Coronary artery (tissue), 2 donors: ENCODE data around the gene ZDHHC6.
"Not testable (repeated sequence)": the region's sequence is repeated elsewhere in the genome, so short reads cannot be mapped to it uniquely, and the experiment has no call there.

Source experiments
- DNase-seq: peaks from one replicate; pipeline ENCODE4 v3.0.0-alpha.2; 2017; ENCODE audit warnings: low spot score
- H3K27ac ChIP-seq, 2 donors: fragments of 200-600 bp; sonication (generic); one replicate each; pipeline ENCODE4 v1.5.1; 2016 to 2019
- H3K4me3 ChIP-seq: fragments of 200-600 bp; sonication (generic); 2 replicates; pipeline ENCODE4 v1.5.1; 2016; ENCODE audit warnings: mild to moderate bottlenecking, moderate library complexity
- TF ChIP-seq, protein P1 (sequence below): fragments of 200-600 bp; sonication (generic); IDR thresholded peaks from one replicate; pipeline ENCODE4 v1.5.1; 2019; ENCODE audit warnings: antibody characterized with exemption

Gene ZDHHC6

DNA sequence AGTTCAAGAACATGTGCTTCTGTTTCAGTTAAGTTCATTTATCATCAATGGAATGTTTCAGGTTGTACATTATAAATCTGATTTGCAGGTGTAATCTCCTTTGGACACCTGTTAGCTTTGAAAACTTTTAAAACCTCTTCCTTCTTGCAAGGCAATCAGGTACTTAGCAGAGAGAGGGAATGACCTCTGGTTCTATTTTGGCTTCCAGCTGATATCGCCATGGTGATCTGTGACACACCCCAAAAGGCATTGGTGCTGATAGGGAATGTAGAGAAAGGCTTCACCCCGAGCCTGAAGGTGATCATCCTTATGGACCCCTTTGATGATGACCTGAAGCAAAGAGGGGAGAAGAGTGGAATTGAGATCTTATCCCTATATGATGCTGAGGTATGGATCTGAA is 37.4 kb downstream of the ZDHHC6 start:
- no peak overlapping the region for H3K4me3 ChIP-seq
- no peak for DNase-seq
- no peak overlapping the region for H3K27ac ChIP-seq
- TF ChIP-seq, protein P1, sequence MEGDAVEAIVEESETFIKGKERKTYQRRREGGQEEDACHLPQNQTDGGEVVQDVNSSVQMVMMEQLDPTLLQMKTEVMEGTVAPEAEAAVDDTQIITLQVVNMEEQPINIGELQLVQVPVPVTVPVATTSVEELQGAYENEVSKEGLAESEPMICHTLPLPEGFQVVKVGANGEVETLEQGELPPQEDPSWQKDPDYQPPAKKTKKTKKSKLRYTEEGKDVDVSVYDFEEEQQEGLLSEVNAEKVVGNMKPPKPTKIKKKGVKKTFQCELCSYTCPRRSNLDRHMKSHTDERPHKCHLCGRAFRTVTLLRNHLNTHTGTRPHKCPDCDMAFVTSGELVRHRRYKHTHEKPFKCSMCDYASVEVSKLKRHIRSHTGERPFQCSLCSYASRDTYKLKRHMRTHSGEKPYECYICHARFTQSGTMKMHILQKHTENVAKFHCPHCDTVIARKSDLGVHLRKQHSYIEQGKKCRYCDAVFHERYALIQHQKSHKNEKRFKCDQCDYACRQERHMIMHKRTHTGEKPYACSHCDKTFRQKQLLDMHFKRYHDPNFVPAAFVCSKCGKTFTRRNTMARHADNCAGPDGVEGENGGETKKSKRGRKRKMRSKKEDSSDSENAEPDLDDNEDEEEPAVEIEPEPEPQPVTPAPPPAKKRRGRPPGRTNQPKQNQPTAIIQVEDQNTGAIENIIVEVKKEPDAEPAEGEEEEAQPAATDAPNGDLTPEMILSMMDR, result no peak

DNA sequence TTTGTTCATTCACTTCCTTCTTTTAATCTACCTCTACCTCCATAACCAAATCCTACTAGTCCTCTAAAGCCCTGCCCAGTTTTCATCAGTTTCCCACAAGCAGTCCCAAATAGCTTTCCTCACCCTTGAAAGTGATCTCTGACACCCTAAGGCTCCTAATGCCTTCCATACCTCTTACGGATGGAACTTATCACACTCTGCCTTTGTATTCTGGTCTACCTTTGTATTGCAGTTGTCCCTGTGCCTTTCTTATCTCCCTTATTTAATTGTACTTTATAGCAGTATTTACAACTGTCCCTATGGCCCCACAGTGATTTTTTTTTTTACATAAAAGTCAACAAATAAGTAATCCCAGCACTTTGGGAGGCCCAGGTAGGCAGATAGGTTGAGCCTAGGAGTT is 39.0 kb downstream of the ZDHHC6 start:
- TF ChIP-seq, protein P1, result no peak

DNA sequence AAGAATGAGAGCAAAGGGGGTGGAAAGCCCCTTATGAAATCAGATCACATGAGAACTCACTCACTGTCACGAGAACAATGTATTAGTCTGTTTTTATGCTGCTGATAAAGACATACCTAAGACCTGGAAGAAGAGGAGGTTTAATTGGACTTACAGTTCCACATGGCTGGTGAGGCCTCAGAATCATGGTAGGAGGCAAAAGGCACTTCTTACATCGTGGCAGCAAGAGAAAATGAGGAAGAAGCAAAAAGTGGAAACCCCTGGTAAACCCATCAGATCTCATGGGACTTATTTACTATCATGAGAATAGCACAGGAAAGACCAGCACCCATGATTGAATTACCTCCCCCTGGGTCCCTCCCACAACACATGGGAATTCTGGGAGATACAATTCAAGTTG is 39.9 kb downstream of the ZDHHC6 start:
- not testable (repeated sequence) for H3K27ac ChIP-seq, DNase-seq, H3K4me3 ChIP-seq

More for the DNA sequence above, 39.0 kb downstream of the ZDHHC6 start:
- no peak overlapping the region for H3K27ac ChIP-seq
- H3K4me3 ChIP-seq, result no peak overlapping the region
- no peak for DNase-seq

DNA sequence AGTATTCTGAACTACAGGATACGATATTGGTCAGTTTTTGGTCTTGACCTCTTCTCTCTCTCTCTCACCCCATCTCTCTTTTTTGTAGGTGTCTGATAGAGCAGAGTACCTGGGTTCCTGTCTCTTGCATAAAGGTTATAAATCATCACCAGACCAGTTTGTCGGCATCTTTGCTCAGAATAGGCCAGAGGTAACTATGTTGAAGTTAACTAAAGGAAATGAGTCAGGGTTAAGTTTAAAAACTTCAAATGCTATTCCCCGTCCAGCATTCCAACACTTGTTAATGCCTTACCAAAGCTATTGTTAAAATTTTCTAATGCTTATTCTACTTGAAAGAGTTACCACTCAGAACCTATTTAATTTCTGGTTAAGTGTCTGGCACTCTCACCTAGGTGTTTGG is 42.1 kb downstream of the ZDHHC6 start:
- Histone ChIP-seq H3K4me3 (no peak overlapping the region), H3K27ac (no peak overlapping the region)
- TF ChIP-seq, protein P1, result no peak
- no peak for DNase-seq

DNA sequence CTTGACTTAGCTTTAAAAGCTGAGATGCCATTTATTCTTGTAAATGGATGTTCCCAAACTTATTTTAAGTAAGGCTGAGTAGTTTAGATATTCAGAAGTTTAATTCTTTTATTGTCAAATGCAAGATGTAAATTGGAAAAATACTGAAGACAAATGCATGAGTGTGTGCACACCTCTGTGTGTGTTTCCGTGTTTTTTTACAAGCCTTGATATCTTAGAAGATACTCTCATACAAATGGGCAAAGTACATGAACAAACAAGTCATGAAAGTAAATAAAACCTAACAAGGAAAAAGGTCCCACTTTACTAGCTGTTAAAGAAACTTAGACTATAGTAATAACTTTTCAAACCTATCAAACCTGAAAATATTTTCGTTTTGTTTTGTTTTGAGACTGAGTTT is 43.8 kb downstream of the ZDHHC6 start:
- H3K4me3 ChIP-seq, result no peak overlapping the region
- TF ChIP-seq, protein P1, result no peak
- H3K27ac ChIP-seq, result no peak overlapping the region
- no peak for DNase-seq

DNA sequence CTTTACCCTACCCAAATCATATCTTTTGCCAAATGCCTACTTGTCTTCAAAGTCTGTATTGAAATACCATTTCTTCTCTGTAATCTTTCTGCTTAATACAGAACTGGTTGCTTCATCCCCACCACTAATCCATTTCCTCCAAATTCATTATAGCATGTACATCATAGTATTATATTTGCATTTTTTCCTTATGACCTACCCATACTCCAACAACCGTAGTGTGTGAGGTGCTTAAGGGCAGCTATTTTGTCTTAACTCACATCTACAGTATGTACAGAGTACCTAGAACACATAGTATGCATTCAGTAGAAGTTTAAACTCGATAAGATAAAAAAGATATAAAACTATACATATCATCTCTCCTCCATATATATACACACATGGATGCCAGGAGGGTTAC is 49.1 kb downstream of the ZDHHC6 start:
- TF ChIP-seq, protein P1, result no peak
- Histone ChIP-seq H3K27ac (no peak overlapping the region), H3K4me3 (no peak overlapping the region)
- no peak for DNase-seq

DNA sequence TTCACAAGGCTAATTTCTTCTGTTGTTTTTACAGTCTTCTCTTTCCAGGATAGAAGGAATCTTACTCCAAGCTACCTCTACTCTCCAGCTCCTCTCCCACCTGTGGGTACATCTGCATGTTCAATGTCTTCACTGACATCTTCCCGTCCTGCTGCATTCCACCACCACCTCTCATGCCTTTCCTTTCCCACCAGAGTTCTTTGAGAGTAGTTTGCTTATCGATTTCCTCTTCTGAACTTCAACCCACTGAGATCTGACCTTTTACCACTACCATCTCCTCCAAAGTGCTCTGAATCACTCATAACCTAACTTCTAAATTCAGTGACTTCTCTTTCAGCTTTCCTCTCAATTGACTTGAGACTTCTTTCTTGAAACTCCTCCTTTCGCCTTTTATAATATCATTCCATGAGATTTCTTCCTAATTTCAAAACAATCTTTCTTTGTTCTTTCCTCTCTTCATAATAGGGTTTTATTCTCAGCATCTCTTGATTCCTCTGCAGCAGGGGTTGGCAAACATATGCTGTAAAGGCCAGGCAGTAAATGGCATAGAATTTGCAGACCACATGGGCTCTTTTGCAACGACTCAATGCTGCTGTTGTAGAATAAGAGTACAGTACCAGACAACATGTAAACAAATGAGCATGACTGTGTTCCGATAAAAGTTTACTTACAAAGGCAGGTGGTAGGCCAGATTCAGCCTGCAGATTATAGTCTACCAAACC is 50.7 kb downstream of the ZDHHC6 start:
- no peak for DNase-seq
- TF ChIP-seq, protein P1, result no peak
- H3K4me3 ChIP-seq, result no peak overlapping the region
- no peak overlapping the region for H3K27ac ChIP-seq
